Measurements from ENCODE around the gene FANCC. TPM values are rescaled to one million over a fixed set of nuclear protein-coding genes. Genes with fewer than 3 reads are reported as not detected.
A peak's percentile ranks its signal among the peaks of the same experiment; 100 is the strongest.

The FANCC gene
- total RNA-seq, 1 experiment from 2014 or later: 14.5 TPM

GRCh38 chr9:95171596-95171995 lies 145.9 kb downstream of the FANCC start:
- Mint-ChIP-seq H3K36me3 (ENCODE audit: insufficient read depth, unreplicated experiment) (no peaks in the 10 kb centered on the region), H3K4me1 (ENCODE audit: low read depth, unreplicated experiment) (peaks cover 12% of the 10 kb centered on the region), H3K27me3 (ENCODE audit: unreplicated experiment) (no peaks in the 10 kb centered on the region), H3K27ac (ENCODE audit: unreplicated experiment) (no peak overlapping the region), H3K9me3 (ENCODE audit: low read depth, unreplicated experiment) (no peaks in the 10 kb centered on the region), H3K4me3 (ENCODE audit: low read depth, unreplicated experiment) (no peak overlapping the region)
- intact Hi-C loops (cut with micrococcal nuclease; ENCODE audit: unreplicated experiment): no loop called here
- DNase-seq: no peak
- no peak for TF ChIP-seq CTCF (IDR thresholded peaks at IDR 0.05; ENCODE audit: unreplicated experiment)
- BruUV-seq (replicated peaks): no TSS peak
- CTCF ChIA-PET: no interaction called here

- peak overlapping the region; percentile 25 for H3K4me3 Mint-ChIP-seq (ENCODE audit: low read depth, unreplicated experiment)
- no peaks in the 10 kb centered on the region for H3K36me3 Mint-ChIP-seq (ENCODE audit: insufficient read depth, unreplicated experiment)
- intact Hi-C loops (cut with micrococcal nuclease; ENCODE audit: unreplicated experiment): no loop called here
- peaks cover 12% of the 10 kb centered on the region for H3K4me1 Mint-ChIP-seq (ENCODE audit: low read depth, unreplicated experiment)
- CTCF ChIA-PET: no interaction called here
- H3K27ac Mint-ChIP-seq (ENCODE audit: unreplicated experiment): peak overlapping the region; percentile 47
- H3K9me3 Mint-ChIP-seq (ENCODE audit: low read depth, unreplicated experiment): no peaks in the 10 kb centered on the region
- TF ChIP-seq CTCF (IDR thresholded peaks at IDR 0.05; ENCODE audit: unreplicated experiment): no peak
- BruUV-seq (replicated peaks): no TSS peak
- peak; percentile 8 for DNase-seq
- no peaks in the 10 kb centered on the region for H3K27me3 Mint-ChIP-seq (ENCODE audit: unreplicated experiment)
Measured at GRCh38 chr9:95171001-95171400, 146.5 kb downstream of the FANCC start.

GRCh38 chr9:95167998-95168397 lies 149.5 kb downstream of the FANCC start:
- no peaks in the 10 kb centered on the region for H3K36me3 Mint-ChIP-seq (ENCODE audit: insufficient read depth, unreplicated experiment)
- H3K27ac Mint-ChIP-seq (ENCODE audit: unreplicated experiment): no peak overlapping the region
- H3K4me1 Mint-ChIP-seq (ENCODE audit: low read depth, unreplicated experiment): peaks cover 12% of the 10 kb centered on the region
- intact Hi-C loops (cut with micrococcal nuclease; ENCODE audit: unreplicated experiment): no loop called here
- no peak overlapping the region for H3K4me3 Mint-ChIP-seq (ENCODE audit: low read depth, unreplicated experiment)
- no TSS peak for BruUV-seq (replicated peaks)
- CTCF ChIA-PET: interaction anchor here (0.6 to 1.9 kb wide), 8 partner anchors 40 to 615 kb away, joined by 3 to 12 read pairs (median 4); partner anchors contain the start of gene PCAT7
- peak; percentile 81 for TF ChIP-seq CTCF (IDR thresholded peaks at IDR 0.05; ENCODE audit: unreplicated experiment)
- DNase-seq: peak; percentile 71
- no peaks in the 10 kb centered on the region for H3K9me3 Mint-ChIP-seq (ENCODE audit: low read depth, unreplicated experiment)
- no peaks in the 10 kb centered on the region for H3K27me3 Mint-ChIP-seq (ENCODE audit: unreplicated experiment)

- H3K27me3 Mint-ChIP-seq (ENCODE audit: unreplicated experiment): no peaks in the 10 kb centered on the region
- H3K36me3 Mint-ChIP-seq (ENCODE audit: insufficient read depth, unreplicated experiment): no peaks in the 10 kb centered on the region
- no peak for TF ChIP-seq CTCF (IDR thresholded peaks at IDR 0.05; ENCODE audit: unreplicated experiment)
- CTCF ChIA-PET: no interaction called here
- H3K4me1 Mint-ChIP-seq (ENCODE audit: low read depth, unreplicated experiment): no peaks in the 10 kb centered on the region
- H3K27ac Mint-ChIP-seq (ENCODE audit: unreplicated experiment): no peak overlapping the region
- no TSS peak for BruUV-seq (replicated peaks)
- DNase-seq: no peak
- intact Hi-C loops (cut with micrococcal nuclease; ENCODE audit: unreplicated experiment): no loop called here
- no peak overlapping the region for H3K4me3 Mint-ChIP-seq (ENCODE audit: low read depth, unreplicated experiment)
- H3K9me3 Mint-ChIP-seq (ENCODE audit: low read depth, unreplicated experiment): no peaks in the 10 kb centered on the region
Measured at GRCh38 chr9:95165004-95165403, 152.5 kb downstream of the FANCC start.
